Activated naive CD8-positive, alpha-beta T cell (primary cell): ENCODE data around the gene FTO.
"Not testable (repeated sequence)": the region's sequence is repeated elsewhere in the genome, so short reads cannot be mapped to it uniquely, and the experiment has no call there.

Experiments
- H3K27ac Mint-ChIP-seq: one replicate; pipeline ENCODE4 v1.8.0; 2021; ENCODE audit warnings: mixed read lengths
- H3K27me3 Mint-ChIP-seq: one replicate; pipeline ENCODE4 v1.8.0; 2021; ENCODE audit warnings: mixed read lengths
- H3K36me3 Mint-ChIP-seq: one replicate; pipeline ENCODE4 v1.8.0; 2021; ENCODE audit warnings: mixed read lengths
- H3K4me1 Mint-ChIP-seq: one replicate; pipeline ENCODE4 v1.8.0; 2021; ENCODE audit warnings: low read depth, mixed read lengths
- H3K4me3 Mint-ChIP-seq: one replicate; pipeline ENCODE4 v1.8.0; 2021; ENCODE audit warnings: mild to moderate bottlenecking, mixed read lengths
- H3K9me3 Mint-ChIP-seq: one replicate; pipeline ENCODE4 v1.8.0; 2021; ENCODE audit warnings: low read depth, mixed read lengths

Gene FTO

GRCh38 chr16:53703590-53704444 lies at the start of gene FTO, which contains the start of gene RPGRIP1L:
Gene FTO (plus strand): TSS chr16:53704156.
Gene RPGRIP1L (minus strand): TSS chr16:53703859. CDS start chr16:53700723, 3,136 bp downstream.
- Mint-ChIP-seq H3K27ac (peak within 1 kb of the TSS; percentile 94), H3K36me3 (peaks cover 13% of the 10 kb centered on the region), H3K4me1 (peaks cover 42% of the 10 kb centered on the region), H3K27me3 (no peaks in the 10 kb centered on the region), H3K9me3 (no peaks in the 10 kb centered on the region), H3K4me3 (peak within 1 kb of the TSS; percentile 99)

GRCh38 chr16:53654946-53655345 lies 49.0 kb upstream of the FTO start:
- H3K9me3 Mint-ChIP-seq, result no peaks in the 10 kb centered on the region
- no peak overlapping the region for H3K27ac Mint-ChIP-seq
- no peaks in the 10 kb centered on the region for H3K27me3 Mint-ChIP-seq
- peaks cover 17% of the 10 kb centered on the region for H3K36me3 Mint-ChIP-seq
- H3K4me1 Mint-ChIP-seq, result no peaks in the 10 kb centered on the region
- no peak overlapping the region for H3K4me3 Mint-ChIP-seq

GRCh38 chr16:53662072-53662471 lies 41.9 kb upstream of the FTO start:
- H3K4me3 Mint-ChIP-seq, result no peak overlapping the region
- H3K36me3 Mint-ChIP-seq, result peaks cover 5% of the 10 kb centered on the region
- H3K27me3 Mint-ChIP-seq, result no peaks in the 10 kb centered on the region
- H3K9me3 Mint-ChIP-seq, result no peaks in the 10 kb centered on the region
- no peaks in the 10 kb centered on the region for H3K4me1 Mint-ChIP-seq
- H3K27ac Mint-ChIP-seq, result no peak overlapping the region

GRCh38 chr16:53664724-53665345 lies 39.1 kb upstream of the FTO start:
- H3K4me1 Mint-ChIP-seq, result no peaks in the 10 kb centered on the region
- no peak overlapping the region for H3K27ac Mint-ChIP-seq
- no peak overlapping the region for H3K4me3 Mint-ChIP-seq
- H3K27me3 Mint-ChIP-seq, result no peaks in the 10 kb centered on the region
- H3K9me3 Mint-ChIP-seq, result no peaks in the 10 kb centered on the region
- no peaks in the 10 kb centered on the region for H3K36me3 Mint-ChIP-seq

- Mint-ChIP-seq H3K36me3 (no peaks in the 10 kb centered on the region), H3K4me1 (no peaks in the 10 kb centered on the region)
Measured at GRCh38 chr16:53666786-53667415, 37.1 kb upstream of the FTO start.

GRCh38 chr16:53668869-53669268 lies 35.1 kb upstream of the FTO start:
- H3K4me3 Mint-ChIP-seq, result no peak overlapping the region
- H3K36me3 Mint-ChIP-seq, result no peaks in the 10 kb centered on the region
- H3K4me1 Mint-ChIP-seq, result no peaks in the 10 kb centered on the region
- no peak overlapping the region for H3K27ac Mint-ChIP-seq
- H3K27me3 Mint-ChIP-seq, result no peaks in the 10 kb centered on the region
- H3K9me3 Mint-ChIP-seq, result no peaks in the 10 kb centered on the region

More at GRCh38 chr16:53666786-53667415, 37.1 kb upstream of the FTO start:
- Mint-ChIP-seq H3K9me3 (no peaks in the 10 kb centered on the region), H3K27ac (no peak overlapping the region), H3K4me3 (no peak overlapping the region), H3K27me3 (no peaks in the 10 kb centered on the region)

GRCh38 chr16:53672461-53672860 lies 31.5 kb upstream of the FTO start:
- H3K27ac Mint-ChIP-seq, result no peak overlapping the region
- H3K4me3 Mint-ChIP-seq, result no peak overlapping the region
- H3K27me3 Mint-ChIP-seq, result no peaks in the 10 kb centered on the region
- peaks cover 2% of the 10 kb centered on the region for H3K36me3 Mint-ChIP-seq
- H3K4me1 Mint-ChIP-seq, result no peaks in the 10 kb centered on the region
- no peaks in the 10 kb centered on the region for H3K9me3 Mint-ChIP-seq

GRCh38 chr16:53673189-53673588 lies 30.8 kb upstream of the FTO start:
- Mint-ChIP-seq H3K36me3 (peaks cover 5% of the 10 kb centered on the region), H3K27ac (no peak overlapping the region), H3K9me3 (no peaks in the 10 kb centered on the region), H3K27me3 (no peaks in the 10 kb centered on the region), H3K4me3 (no peak overlapping the region), H3K4me1 (no peaks in the 10 kb centered on the region)

- peaks cover 15% of the 10 kb centered on the region for H3K36me3 Mint-ChIP-seq
- H3K9me3 Mint-ChIP-seq, result no peaks in the 10 kb centered on the region
- no peak overlapping the region for H3K27ac Mint-ChIP-seq
- no peak overlapping the region for H3K4me3 Mint-ChIP-seq
- no peaks in the 10 kb centered on the region for H3K4me1 Mint-ChIP-seq
- H3K27me3 Mint-ChIP-seq, result no peaks in the 10 kb centered on the region
Measured at GRCh38 chr16:53678155-53678554, 25.8 kb upstream of the FTO start.

GRCh38 chr16:53678756-53679343 lies 25.1 kb upstream of the FTO start:
- Mint-ChIP-seq H3K4me3 (no peak overlapping the region), H3K4me1 (no peaks in the 10 kb centered on the region), H3K9me3 (no peaks in the 10 kb centered on the region), H3K27ac (no peak overlapping the region), H3K27me3 (no peaks in the 10 kb centered on the region), H3K36me3 (peaks cover 20% of the 10 kb centered on the region)

- Mint-ChIP-seq H3K27ac (no peak overlapping the region), H3K4me1 (no peaks in the 10 kb centered on the region), H3K9me3 (no peaks in the 10 kb centered on the region), H3K27me3 (no peaks in the 10 kb centered on the region), H3K36me3 (peaks cover 31% of the 10 kb centered on the region), H3K4me3 (no peak overlapping the region)
Measured at GRCh38 chr16:53680756-53681155, 23.2 kb upstream of the FTO start.

GRCh38 chr16:53681354-53681753 lies 22.6 kb upstream of the FTO start:
- Mint-ChIP-seq H3K4me1 (no peaks in the 10 kb centered on the region), H3K36me3 (peaks cover 31% of the 10 kb centered on the region), H3K27ac (no peak overlapping the region), H3K27me3 (no peaks in the 10 kb centered on the region), H3K9me3 (no peaks in the 10 kb centered on the region), H3K4me3 (no peak overlapping the region)

GRCh38 chr16:53685334-53685733 lies 18.6 kb upstream of the FTO start:
- H3K9me3 Mint-ChIP-seq, H3K4me3 Mint-ChIP-seq, H3K4me1 Mint-ChIP-seq, H3K27ac Mint-ChIP-seq, H3K27me3 Mint-ChIP-seq: not testable (repeated sequence)
- H3K36me3 Mint-ChIP-seq, result peaks cover 19% of the 10 kb centered on the region

- Mint-ChIP-seq H3K9me3 (no peaks in the 10 kb centered on the region), H3K4me1 (no peaks in the 10 kb centered on the region), H3K36me3 (peaks cover 22% of the 10 kb centered on the region), H3K4me3 (no peak overlapping the region), H3K27me3 (no peaks in the 10 kb centered on the region), H3K27ac (no peak overlapping the region)
Measured at GRCh38 chr16:53686710-53687109, 17.2 kb upstream of the FTO start.

GRCh38 chr16:53689636-53690035 lies 14.3 kb upstream of the FTO start:
- Mint-ChIP-seq H3K36me3 (peaks cover 26% of the 10 kb centered on the region), H3K27me3 (no peaks in the 10 kb centered on the region), H3K4me3 (no peak overlapping the region), H3K4me1 (no peaks in the 10 kb centered on the region), H3K27ac (no peak overlapping the region), H3K9me3 (no peaks in the 10 kb centered on the region)
